Measurements from ENCODE around the gene XIRP2.

XIRP2 gene

GRCh38 chr2:167254721-167255120 lies 366.4 kb downstream of the XIRP2 start:
- Histone ChIP-seq H3K27ac (no peak overlapping the region), H3K27me3 (ENCODE audit: insufficient read depth, low read depth) (no peaks in the 10 kb centered on the region)

GRCh38 chr2:167258712-167259111 lies 370.4 kb downstream of the XIRP2 start:
- Histone ChIP-seq H3K9ac (no peak overlapping the region), H3K27ac (no peak overlapping the region), H3K4me1 (ENCODE audit: low read depth, poor library complexity, severe bottlenecking) (no peaks in the 10 kb centered on the region), H3K4me3 (IDR thresholded peaks at IDR 0.05; ENCODE audit: insufficient read depth, low read depth, low read length) (no peak overlapping the region), H3K27me3 (ENCODE audit: insufficient read depth, low read depth) (no peaks in the 10 kb centered on the region), H3K79me2 (ENCODE audit: insufficient read depth, low read depth) (no peaks in the 10 kb centered on the region), H3K36me3 (ENCODE audit: insufficient read depth) (no peaks in the 10 kb centered on the region), H2AFZ (ENCODE audit: low read depth) (no peak overlapping the region), H4K20me1 (ENCODE audit: insufficient read depth) (no peaks in the 10 kb centered on the region), H3K4me2 (no peak overlapping the region)
- no peak for TF ChIP-seq CTCF (conservative IDR thresholded peaks at IDR 0.05; ENCODE audit: low read depth, low read length)

More at GRCh38 chr2:167254721-167255120, 366.4 kb downstream of the XIRP2 start:
- Histone ChIP-seq H3K9ac (no peak overlapping the region), H3K4me2 (no peak overlapping the region), H3K36me3 (ENCODE audit: insufficient read depth) (no peaks in the 10 kb centered on the region), H3K4me3 (IDR thresholded peaks at IDR 0.05; ENCODE audit: insufficient read depth, low read depth, low read length) (no peak overlapping the region), H3K79me2 (ENCODE audit: insufficient read depth, low read depth) (no peaks in the 10 kb centered on the region), H4K20me1 (ENCODE audit: insufficient read depth) (no peaks in the 10 kb centered on the region), H2AFZ (ENCODE audit: low read depth) (no peak overlapping the region), H3K4me1 (ENCODE audit: low read depth, poor library complexity, severe bottlenecking) (no peaks in the 10 kb centered on the region)
- no peak for TF ChIP-seq CTCF (conservative IDR thresholded peaks at IDR 0.05; ENCODE audit: low read depth, low read length)

GRCh38 chr2:167264380-167264779 lies 376.1 kb downstream of the XIRP2 start:
- peak; percentile 44 for TF ChIP-seq CTCF (conservative IDR thresholded peaks at IDR 0.05; ENCODE audit: low read depth, low read length)
- Histone ChIP-seq H3K4me1 (ENCODE audit: low read depth, poor library complexity, severe bottlenecking) (no peaks in the 10 kb centered on the region), H3K27me3 (ENCODE audit: insufficient read depth, low read depth) (no peaks in the 10 kb centered on the region), H3K27ac (no peak overlapping the region), H2AFZ (ENCODE audit: low read depth) (no peak overlapping the region), H3K79me2 (ENCODE audit: insufficient read depth, low read depth) (no peaks in the 10 kb centered on the region), H3K4me2 (no peak overlapping the region), H3K4me3 (IDR thresholded peaks at IDR 0.05; ENCODE audit: insufficient read depth, low read depth, low read length) (no peak overlapping the region), H4K20me1 (ENCODE audit: insufficient read depth) (no peaks in the 10 kb centered on the region), H3K9ac (no peak overlapping the region), H3K36me3 (ENCODE audit: insufficient read depth) (no peaks in the 10 kb centered on the region)

- Histone ChIP-seq H3K27me3 (ENCODE audit: insufficient read depth, low read depth) (no peaks in the 10 kb centered on the region), H3K36me3 (ENCODE audit: insufficient read depth) (no peaks in the 10 kb centered on the region), H3K9ac (no peak overlapping the region), H3K4me3 (IDR thresholded peaks at IDR 0.05; ENCODE audit: insufficient read depth, low read depth, low read length) (no peak overlapping the region), H2AFZ (ENCODE audit: low read depth) (no peak overlapping the region), H3K79me2 (ENCODE audit: insufficient read depth, low read depth) (no peaks in the 10 kb centered on the region), H3K27ac (no peak overlapping the region), H4K20me1 (ENCODE audit: insufficient read depth) (no peaks in the 10 kb centered on the region), H3K4me1 (ENCODE audit: low read depth, poor library complexity, severe bottlenecking) (no peaks in the 10 kb centered on the region), H3K4me2 (no peak overlapping the region)
- no peak for TF ChIP-seq CTCF (conservative IDR thresholded peaks at IDR 0.05; ENCODE audit: low read depth, low read length)
Measured at GRCh38 chr2:167265004-167265403, 376.7 kb downstream of the XIRP2 start.
